HG03108 (cell line): ENCODE data around the gene OR2F1.

Experiments
- ATAC-seq: cut with Tn5 transposase; IDR thresholded peaks from one replicate; pipeline ENCODE4 v1.9.1; 2021; ENCODE audit warnings: moderate library complexity; ENCODE audit not compliant: unreplicated experiment

Gene OR2F1

GRCh38 chr7:143953421-143953820, 1.2 kb upstream of the OR2F1 start:
- ATAC-seq: no peak

DNA sequence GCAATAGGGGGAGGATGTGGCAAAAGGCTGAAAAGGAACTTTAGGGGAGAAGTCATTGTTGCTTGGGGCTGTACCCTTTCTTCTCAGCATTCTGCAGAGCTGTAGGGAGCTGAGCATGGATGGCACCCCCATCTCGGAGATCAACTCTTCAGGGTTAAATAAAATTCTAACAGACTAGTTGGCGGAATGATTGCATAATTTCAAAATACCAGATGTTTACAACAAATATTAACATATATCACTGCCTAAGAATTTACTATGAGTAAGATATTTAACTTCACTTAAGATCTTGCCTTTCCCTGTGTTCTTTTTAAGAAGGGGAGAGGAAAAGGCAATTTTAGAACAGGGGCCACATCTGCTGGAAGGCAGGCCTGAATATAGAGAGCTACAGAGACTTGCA, 509 bp upstream of the OR2F1 start:
- ATAC-seq: no peak

GRCh38 chr7:143958781-143959180, 4.1 kb downstream of the OR2F1 start:
- no peak for ATAC-seq

DNA sequence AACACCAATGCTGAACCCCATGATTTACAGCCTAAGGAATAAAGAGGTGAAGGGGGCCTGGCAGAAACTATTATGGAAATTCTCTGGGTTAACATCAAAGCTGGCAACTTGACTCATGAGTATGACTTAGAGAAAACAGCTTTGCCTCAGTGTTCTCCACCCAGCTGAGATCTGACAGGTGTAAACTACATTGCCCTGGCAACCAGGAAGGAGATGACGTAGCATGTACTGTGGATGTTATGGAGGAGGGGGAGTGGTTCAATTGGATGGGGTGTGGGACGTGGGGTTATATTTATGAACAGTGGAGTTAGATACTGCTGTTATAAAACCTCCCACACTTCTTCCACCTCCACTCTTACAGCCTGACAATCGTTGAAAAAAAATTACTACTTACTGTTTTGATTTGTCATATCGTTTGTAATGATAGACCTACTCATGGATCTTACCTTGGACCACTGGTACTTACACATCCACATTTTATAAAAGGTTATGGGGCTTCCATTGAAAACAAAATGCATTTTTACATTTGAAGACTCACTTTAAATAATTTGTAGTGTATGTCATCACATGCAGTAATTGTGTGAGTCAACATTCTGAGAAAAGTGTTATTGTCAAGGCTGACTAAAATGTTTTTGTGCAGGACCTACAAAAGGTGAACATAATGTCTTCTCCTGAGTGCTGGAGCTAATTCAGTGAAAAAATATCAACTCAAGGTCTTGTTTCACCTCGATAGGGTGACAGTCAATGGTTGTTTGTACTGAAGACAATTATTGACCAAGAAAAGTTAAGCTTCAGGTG, 6.4 kb downstream of the OR2F1 start:
- ATAC-seq: no peak

- ATAC-seq: no peak
Observed at GRCh38 chr7:143965280-143965679, 10.6 kb downstream of the OR2F1 start.

- no peak for ATAC-seq
Observed at GRCh38 chr7:143967398-143967797, 12.8 kb downstream of the OR2F1 start.

DNA sequence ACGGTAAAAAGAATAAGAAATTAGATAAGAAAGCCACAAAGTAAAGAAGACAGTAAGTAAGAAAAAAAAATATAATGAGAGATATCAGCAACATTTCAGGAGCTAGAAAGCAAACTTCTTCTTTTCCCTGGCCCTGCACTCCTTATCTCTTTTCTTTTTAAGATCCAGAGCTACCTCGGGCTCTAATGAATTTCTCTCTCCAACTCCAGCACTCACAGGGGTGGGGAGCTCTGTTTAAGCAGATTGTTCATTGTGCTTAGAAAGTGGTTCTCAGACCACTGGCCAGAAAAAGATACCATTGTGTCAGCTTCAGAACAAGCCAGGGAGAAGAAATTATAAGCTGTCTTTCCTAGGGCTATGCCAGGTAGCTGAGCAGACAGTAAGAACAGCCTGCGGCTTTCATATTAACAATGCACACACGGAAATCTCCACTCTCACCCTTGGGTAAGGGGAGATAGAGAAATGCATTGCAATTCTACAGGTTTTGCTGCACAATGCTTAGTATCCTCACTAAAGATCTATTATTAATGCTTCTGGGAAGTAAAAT, 19.3 kb downstream of the OR2F1 start:
- ATAC-seq: no peak

- ATAC-seq: no peak
Observed at GRCh38 chr7:143974459-143974858, 19.8 kb downstream of the OR2F1 start.

GRCh38 chr7:143975617-143976016, 21.0 kb downstream of the OR2F1 start:
- ATAC-seq: no peak

- no peak for ATAC-seq
Observed at GRCh38 chr7:143978585-143978984, 23.9 kb downstream of the OR2F1 start.

GRCh38 chr7:143979359-143979758, 24.7 kb downstream of the OR2F1 start:
- no peak for ATAC-seq

GRCh38 chr7:143979998-143980397, 25.4 kb downstream of the OR2F1 start:
- no peak for ATAC-seq

- no peak for ATAC-seq
Observed at GRCh38 chr7:143980746-143981510, 26.3 kb downstream of the OR2F1 start.

GRCh38 chr7:143983960-143984359, 29.3 kb downstream of the OR2F1 start:
- ATAC-seq: no peak

DNA sequence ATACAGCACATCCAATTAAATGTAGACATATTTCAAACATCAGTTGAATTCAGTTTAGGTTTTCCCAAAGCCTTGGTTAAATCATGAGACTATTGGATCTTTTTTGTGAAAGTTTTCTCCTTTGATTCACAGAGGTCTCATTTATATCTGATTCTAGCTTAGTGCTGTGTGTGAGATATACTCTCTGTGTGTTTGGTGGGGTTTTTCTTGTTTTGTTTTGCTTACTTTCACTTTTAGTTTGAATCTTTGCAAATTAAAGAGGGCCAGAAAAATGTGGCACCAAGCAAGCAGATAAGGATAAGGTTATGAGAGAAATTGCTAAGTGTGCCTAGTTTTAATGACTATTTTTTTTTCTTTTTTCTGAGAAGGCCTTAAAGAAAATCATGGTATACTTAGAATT, 32.9 kb downstream of the OR2F1 start:
- no peak for ATAC-seq

DNA sequence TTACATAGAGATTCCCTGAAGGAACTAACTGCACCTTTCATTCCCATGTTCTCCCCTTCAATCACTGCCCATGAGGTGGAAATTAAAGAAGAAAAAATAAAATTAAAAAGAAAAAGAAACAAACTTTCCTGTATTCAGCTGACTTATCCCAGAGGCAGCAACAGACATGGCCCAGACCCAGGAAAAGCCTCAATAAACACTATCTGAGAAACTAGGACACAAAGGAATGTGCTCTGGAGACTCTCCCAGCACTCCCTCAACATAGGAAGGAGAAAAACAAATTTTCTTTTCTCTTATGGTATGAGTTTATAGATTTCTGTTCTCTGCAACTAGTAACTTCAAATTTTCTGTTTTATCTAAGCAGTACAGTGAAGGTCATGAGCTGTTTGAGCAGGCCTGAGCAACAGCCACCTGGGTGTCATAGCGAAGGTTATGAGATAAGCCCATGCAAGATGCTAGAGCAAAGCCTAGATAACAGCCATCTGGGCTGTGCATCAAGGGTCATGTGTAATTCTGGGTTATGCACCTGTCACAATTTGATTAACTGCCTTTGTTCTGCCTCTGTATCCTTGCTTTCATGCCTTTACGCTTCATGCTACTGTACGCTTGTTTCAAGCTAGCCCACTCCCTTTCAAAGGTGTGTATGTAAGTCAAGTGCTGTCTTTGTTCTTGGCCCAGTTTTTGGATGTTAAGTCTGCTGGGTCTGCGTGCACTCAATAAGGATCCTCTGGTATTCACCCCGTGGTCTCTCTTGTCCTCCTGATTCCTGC, 34.5 kb downstream of the OR2F1 start:
- ATAC-seq: no peak

DNA sequence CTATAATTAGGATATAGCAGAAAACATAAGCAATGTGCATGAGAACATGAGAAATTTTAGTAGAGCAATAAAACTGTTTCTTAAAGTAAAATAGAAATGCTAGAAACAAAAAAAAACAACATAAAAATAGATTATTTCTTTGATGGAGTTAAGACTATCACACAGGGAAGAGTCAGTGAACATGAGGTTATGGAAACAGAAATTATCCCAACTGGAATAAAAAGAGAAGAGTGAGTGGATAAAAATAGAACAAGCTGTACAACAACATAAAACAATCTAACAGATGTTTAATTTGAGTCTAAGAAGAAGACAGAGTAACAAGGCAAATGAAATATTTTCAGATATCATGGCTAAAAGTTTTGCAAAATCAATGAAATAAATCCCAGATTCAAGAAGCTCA, 38.0 kb downstream of the OR2F1 start:
- ATAC-seq: no peak

DNA sequence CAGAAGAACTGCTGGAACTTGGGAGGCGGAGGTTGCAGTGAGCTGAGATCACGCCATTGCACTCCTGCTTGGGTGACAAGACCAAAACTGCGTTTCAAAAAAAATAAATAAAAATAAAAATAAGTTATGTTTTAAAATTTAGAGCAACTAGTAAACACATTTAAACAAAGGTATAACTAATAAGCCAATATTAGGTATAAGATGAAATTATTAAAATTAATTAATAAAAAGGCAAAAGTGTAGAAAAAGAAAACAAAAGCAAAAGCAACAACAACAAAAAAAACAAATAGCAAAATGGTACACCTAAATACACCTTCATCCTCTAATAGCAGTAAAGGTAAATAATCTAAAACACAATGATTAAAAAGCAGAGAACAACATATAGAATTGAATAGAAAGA, 39.3 kb downstream of the OR2F1 start:
- no peak for ATAC-seq

DNA sequence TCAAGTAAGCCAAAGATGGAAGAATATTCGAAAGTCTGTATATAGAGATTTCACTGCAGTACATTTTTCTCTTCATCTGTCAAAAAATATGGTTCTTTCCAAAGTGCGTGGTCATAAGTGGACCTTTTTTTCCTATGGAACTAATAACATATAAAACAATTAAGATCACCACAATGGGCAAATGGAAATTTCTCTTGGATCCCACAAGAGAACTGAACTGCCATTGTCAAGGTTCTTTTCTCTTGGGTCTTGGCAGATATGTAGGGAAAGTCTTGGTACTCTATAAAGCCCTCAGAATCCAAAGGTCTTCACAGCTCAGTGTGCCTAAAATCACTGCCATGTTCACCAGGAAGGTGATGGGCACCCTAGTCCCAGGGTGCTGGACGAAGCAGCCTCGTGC, 45.4 kb downstream of the OR2F1 start, which contains the start of gene OR6B1:
Gene OR6B1, plus strand, starts transcription at position 301 of the 400 bp plus-strand sequence. CDS start 3,677 bp downstream, outside the sequence.
- no peak for ATAC-seq

DNA sequence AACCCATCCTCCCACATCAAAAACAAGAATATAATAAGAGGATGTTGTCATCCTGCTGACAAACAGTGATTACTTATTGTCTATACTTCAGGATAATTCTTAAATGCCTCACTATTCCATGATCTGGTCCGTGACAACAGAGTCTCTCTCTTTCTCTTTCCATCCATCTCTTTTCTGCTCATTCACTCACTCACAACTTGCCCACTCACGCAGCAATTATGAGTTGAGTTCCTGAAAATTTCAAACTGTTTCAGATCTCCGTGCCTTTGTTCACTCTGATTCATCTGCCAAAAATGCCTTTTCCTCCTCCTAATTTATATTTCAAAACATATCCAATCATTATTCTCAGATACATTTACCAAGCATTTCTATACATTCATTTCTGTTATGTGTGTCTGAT, 46.9 kb downstream of the OR2F1 start:
- no peak for ATAC-seq

DNA sequence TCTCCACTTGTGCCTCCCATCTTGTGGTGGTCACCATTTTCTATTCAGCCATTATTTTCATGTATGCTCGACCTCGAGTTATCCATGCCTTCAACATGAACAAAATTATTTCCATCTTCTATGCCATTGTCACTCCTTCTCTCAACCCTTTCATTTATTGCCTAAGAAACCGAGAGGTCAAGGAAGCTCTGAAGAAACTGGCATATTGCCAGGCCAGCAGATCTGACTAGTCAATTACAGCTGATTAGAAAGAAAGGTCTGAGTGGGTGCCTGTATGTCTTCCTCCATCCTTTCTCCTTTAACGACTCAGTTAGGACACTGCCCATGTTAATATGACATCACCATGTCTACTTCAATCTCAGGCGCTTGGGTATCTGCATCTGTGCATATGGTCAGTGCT, 50.1 kb downstream of the OR2F1 start:
- ATAC-seq: no peak
